ENCODE results near the gene PLOD2.

The PLOD2 gene

GRCh38 chr3:146165877-146166276 is 4.9 kb upstream of the PLOD2 start:
- DNase-seq (ENCODE audit: low spot score) = no peak

GRCh38 chr3:146164971-146165769 is 4.2 kb upstream of the PLOD2 start:
- DNase-seq (ENCODE audit: low spot score) = no peak

- DNase-seq (ENCODE audit: low spot score) = no peak
Observed at GRCh38 chr3:146164506-146164905, 3.5 kb upstream of the PLOD2 start.

GRCh38 chr3:146164071-146164470 is 3.1 kb upstream of the PLOD2 start:
- DNase-seq (ENCODE audit: low spot score) = no peak

GRCh38 chr3:146163584-146163983 is 2.6 kb upstream of the PLOD2 start:
- DNase-seq (ENCODE audit: low spot score) = no peak

- DNase-seq (ENCODE audit: low spot score) = no peak
Observed at GRCh38 chr3:146162561-146162960, 1.6 kb upstream of the PLOD2 start.

- DNase-seq (ENCODE audit: low spot score) = peak; percentile 53
Observed at GRCh38 chr3:146161663-146162002, 649 bp upstream of the PLOD2 start.

GRCh38 chr3:146160321-146160963 is 542 bp downstream of the PLOD2 start:
- DNase-seq (ENCODE audit: low spot score) = peak; percentile 72

GRCh38 chr3:146159616-146160320 is 1.2 kb downstream of the PLOD2 start:
- DNase-seq (ENCODE audit: low spot score) = peak; percentile 30

- no peak for DNase-seq (ENCODE audit: low spot score)
Observed at GRCh38 chr3:146159037-146159436, 1.9 kb downstream of the PLOD2 start.

- no peak for DNase-seq (ENCODE audit: low spot score)
Observed at GRCh38 chr3:146157325-146158060, 3.5 kb downstream of the PLOD2 start.

GRCh38 chr3:146156666-146157314 is 4.2 kb downstream of the PLOD2 start:
- DNase-seq (ENCODE audit: low spot score) = no peak

- DNase-seq (ENCODE audit: low spot score) = peak; percentile 39
Observed at GRCh38 chr3:146156095-146156494, 4.9 kb downstream of the PLOD2 start.

GRCh38 chr3:146154995-146155394 is 6.0 kb downstream of the PLOD2 start:
- no peak for DNase-seq (ENCODE audit: low spot score)

- DNase-seq (ENCODE audit: low spot score) = no peak
Observed at GRCh38 chr3:146154316-146154715, 6.7 kb downstream of the PLOD2 start.

- DNase-seq (ENCODE audit: low spot score) = no peak
Observed at GRCh38 chr3:146153429-146153828, 7.6 kb downstream of the PLOD2 start.

- no peak for DNase-seq (ENCODE audit: low spot score)
Observed at GRCh38 chr3:146152834-146153233, 8.2 kb downstream of the PLOD2 start.

GRCh38 chr3:146148468-146148931 is 12.5 kb downstream of the PLOD2 start:
- no peak for DNase-seq (ENCODE audit: low spot score)

- no peak for DNase-seq (ENCODE audit: low spot score)
Observed at GRCh38 chr3:146145642-146146041, 15.3 kb downstream of the PLOD2 start.

GRCh38 chr3:146142757-146143156 is 18.2 kb downstream of the PLOD2 start:
- peak; percentile 63 for DNase-seq (ENCODE audit: low spot score)

GRCh38 chr3:146139586-146140110 is 21.3 kb downstream of the PLOD2 start:
- DNase-seq (ENCODE audit: low spot score) = no peak

Measured in Ammon's horn (tissue), 1 donor.